ENCODE results near the gene RGP1. TPM values are rescaled to one million over a fixed set of nuclear protein-coding genes. Genes with fewer than 3 reads are reported as not detected.

Gene RGP1
- total and polyA plus RNA-seq, 9 of the 15 experiments (the other 6 are each of a cell fraction or from before 2014, with no cell fraction given): 0.42 to 13.8 (median 6.7) TPM

DNA sequence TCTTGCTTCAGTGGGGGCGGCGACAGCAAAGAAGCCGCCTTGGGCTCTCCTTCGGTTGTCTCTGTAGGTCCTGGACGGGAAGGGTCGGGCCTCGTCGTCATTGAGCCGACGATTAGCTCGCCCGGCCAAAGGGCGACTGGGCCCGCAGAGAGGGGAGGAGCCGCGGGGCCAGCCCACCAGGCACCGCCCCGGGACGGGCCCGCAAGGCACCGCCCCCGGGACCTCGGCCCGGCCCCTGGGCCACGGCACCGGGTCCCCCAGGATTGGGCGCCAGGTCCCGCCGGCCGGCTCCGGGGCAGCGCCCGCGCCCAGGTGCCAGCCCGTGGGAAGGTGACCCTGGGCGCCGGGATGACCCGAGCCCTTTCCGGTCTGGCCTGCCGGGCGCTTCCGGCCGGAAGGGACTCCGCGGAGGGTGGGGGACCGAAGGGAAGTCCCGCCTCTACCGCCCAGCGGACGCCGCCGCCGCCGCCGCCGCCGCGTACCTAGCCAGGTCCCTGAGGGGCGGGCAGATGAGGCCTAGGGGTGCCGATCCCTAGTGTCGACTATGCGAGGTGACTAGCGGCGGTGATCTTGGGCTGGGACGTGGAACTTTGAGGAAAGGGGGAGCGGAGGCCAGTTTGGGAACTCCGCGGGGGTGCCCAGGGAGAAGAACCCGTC lies at the start of gene RGP1, which contains the start of gene GBA2 (continued):
- TF ChIP-seq, protein P1, sequence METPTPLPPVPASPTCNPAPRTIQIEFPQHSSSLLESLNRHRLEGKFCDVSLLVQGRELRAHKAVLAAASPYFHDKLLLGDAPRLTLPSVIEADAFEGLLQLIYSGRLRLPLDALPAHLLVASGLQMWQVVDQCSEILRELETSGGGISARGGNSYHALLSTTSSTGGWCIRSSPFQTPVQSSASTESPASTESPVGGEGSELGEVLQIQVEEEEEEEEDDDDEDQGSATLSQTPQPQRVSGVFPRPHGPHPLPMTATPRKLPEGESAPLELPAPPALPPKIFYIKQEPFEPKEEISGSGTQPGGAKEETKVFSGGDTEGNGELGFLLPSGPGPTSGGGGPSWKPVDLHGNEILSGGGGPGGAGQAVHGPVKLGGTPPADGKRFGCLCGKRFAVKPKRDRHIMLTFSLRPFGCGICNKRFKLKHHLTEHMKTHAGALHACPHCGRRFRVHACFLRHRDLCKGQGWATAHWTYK (CRISPR knock-in tag; IDR thresholded peaks at IDR 0.05): no peak
- no peak for TF ChIP-seq ZNF764 (CRISPR knock-in tag; IDR thresholded peaks at IDR 0.05; ENCODE audit: low read depth)
- TF ChIP-seq CGGBP1 (CRISPR knock-in tag; IDR thresholded peaks at IDR 0.05): peak; percentile 87; the same call in 1 of the 2 replicates
- no peak for TF ChIP-seq LCOR (CRISPR knock-in tag; IDR thresholded peaks at IDR 0.05)
- TF ChIP-seq, protein P2, sequence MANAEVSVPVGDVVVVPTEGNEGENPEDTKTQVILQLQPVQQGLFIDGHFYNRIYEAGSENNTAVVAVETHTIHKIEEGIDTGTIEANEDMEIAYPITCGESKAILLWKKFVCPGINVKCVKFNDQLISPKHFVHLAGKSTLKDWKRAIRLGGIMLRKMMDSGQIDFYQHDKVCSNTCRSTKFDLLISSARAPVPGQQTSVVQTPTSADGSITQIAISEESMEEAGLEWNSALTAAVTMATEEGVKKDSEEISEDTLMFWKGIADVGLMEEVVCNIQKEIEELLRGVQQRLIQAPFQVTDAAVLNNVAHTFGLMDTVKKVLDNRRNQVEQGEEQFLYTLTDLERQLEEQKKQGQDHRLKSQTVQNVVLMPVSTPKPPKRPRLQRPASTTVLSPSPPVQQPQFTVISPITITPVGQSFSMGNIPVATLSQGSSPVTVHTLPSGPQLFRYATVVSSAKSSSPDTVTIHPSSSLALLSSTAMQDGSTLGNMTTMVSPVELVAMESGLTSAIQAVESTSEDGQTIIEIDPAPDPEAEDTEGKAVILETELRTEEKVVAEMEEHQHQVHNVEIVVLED (CRISPR knock-in tag; IDR thresholded peaks at IDR 0.05): peak; percentile 32; the same call in 1 of the 2 replicates
- TF ChIP-seq, protein P3, sequence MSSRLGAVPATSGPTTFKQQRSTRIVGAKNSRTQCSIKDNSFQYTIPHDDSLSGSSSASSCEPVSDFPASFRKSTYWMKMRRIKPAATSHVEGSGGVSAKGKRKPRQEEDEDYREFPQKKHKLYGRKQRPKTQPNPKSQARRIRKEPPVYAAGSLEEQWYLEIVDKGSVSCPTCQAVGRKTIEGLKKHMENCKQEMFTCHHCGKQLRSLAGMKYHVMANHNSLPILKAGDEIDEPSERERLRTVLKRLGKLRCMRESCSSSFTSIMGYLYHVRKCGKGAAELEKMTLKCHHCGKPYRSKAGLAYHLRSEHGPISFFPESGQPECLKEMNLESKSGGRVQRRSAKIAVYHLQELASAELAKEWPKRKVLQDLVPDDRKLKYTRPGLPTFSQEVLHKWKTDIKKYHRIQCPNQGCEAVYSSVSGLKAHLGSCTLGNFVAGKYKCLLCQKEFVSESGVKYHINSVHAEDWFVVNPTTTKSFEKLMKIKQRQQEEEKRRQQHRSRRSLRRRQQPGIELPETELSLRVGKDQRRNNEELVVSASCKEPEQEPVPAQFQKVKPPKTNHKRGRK (tag; IDR thresholded peaks at IDR 0.05): no peak
- no peak for TF ChIP-seq ZNF239 (CRISPR knock-in tag; IDR thresholded peaks at IDR 0.05)
- no peak for TF ChIP-seq LEF1 (IDR thresholded peaks at IDR 0.05)
- TF ChIP-seq PURB (CRISPR knock-in tag; IDR thresholded peaks at IDR 0.05; ENCODE audit: low read depth): no peak
- TF ChIP-seq SIN3B (IDR thresholded peaks at IDR 0.05; ENCODE audit: low read depth): peak; percentile 79
- TF ChIP-seq SOX6 (IDR thresholded peaks at IDR 0.05): no peak
- no peak for TF ChIP-seq MTF1 (CRISPR knock-in tag; IDR thresholded peaks at IDR 0.05; ENCODE audit: borderline replicate concordance)
- no peak for TF ChIP-seq ZSCAN29 (IDR thresholded peaks at IDR 0.05)
